HEK293 (cell line): Measurements from ENCODE around the gene RNF44.

ENCODE experiments used
- BCL11B ChIP-seq: fragments of 450-650 bp; formaldehyde crosslinking; IDR thresholded peaks from 2 replicates; pipeline ENCODE4 v1.5.1; 2016; ENCODE audit warnings: low read depth, missing biosample characterization, missing genetic modification characterization
- EGR2 ChIP-seq: fragments of 450-650 bp; formaldehyde crosslinking; IDR thresholded peaks from 2 replicates; pipeline ENCODE4 v1.5.1; 2016; ENCODE audit warnings: low read depth, missing biosample characterization, missing genetic modification characterization
- OSR2 ChIP-seq: fragments of 450-650 bp; formaldehyde crosslinking; IDR thresholded peaks from 2 replicates; pipeline ENCODE4 v1.5.1; 2016; ENCODE audit warnings: missing biosample characterization, missing genetic modification characterization
- SETDB1 ChIP-seq: IDR thresholded peaks from one replicate; pipeline ENCODE4 v1.6.1; 2017; ENCODE audit warnings: mild to moderate bottlenecking, low read length, moderate library complexity, mixed read lengths; ENCODE audit not compliant: insufficient read length
- YY2 ChIP-seq: fragments of 450-650 bp; formaldehyde crosslinking; IDR thresholded peaks from 2 replicates; pipeline ENCODE4 v1.5.1; 2016; ENCODE audit warnings: missing biosample characterization, missing genetic modification characterization
- ZFP69B ChIP-seq: fragments of 450-650 bp; formaldehyde crosslinking; IDR thresholded peaks from 2 replicates; pipeline ENCODE4 v1.5.1; 2016; ENCODE audit warnings: missing biosample characterization, missing genetic modification characterization
- ZNF23 ChIP-seq: fragments of 450-650 bp; formaldehyde crosslinking; IDR thresholded peaks from 2 replicates; pipeline ENCODE4 v1.5.1; 2016; ENCODE audit warnings: missing biosample characterization, missing genetic modification characterization, borderline replicate concordance
- ZNF266 ChIP-seq: fragments of 450-650 bp; formaldehyde crosslinking; IDR thresholded peaks from 2 replicates; pipeline ENCODE4 v1.5.1; 2016; ENCODE audit warnings: missing biosample characterization, missing genetic modification characterization, low read depth
- ZNF548 ChIP-seq: fragments of 450-650 bp; formaldehyde crosslinking; IDR thresholded peaks from 2 replicates; pipeline ENCODE4 v1.5.1; 2016; ENCODE audit warnings: missing biosample characterization, missing genetic modification characterization
- ZNF596 ChIP-seq: fragments of 450-650 bp; IDR thresholded peaks from 2 replicates; pipeline ENCODE4 v1.5.0; 2018; ENCODE audit warnings: missing biosample characterization, mild to moderate bottlenecking, missing genetic modification characterization, moderate library complexity
- ZNF837 ChIP-seq: fragments of 450-650 bp; formaldehyde crosslinking; IDR thresholded peaks from 2 replicates; pipeline ENCODE4 v1.5.1; 2016; ENCODE audit warnings: missing biosample characterization, missing genetic modification characterization
- TF ChIP-seq, protein P1 (sequence below): fragments of 450-650 bp; formaldehyde crosslinking; IDR thresholded peaks from 2 replicates; pipeline ENCODE4 v1.5.1; 2016; ENCODE audit warnings: missing biosample characterization, missing genetic modification characterization
- TF ChIP-seq, protein P2 (sequence below): fragments of 450-650 bp; formaldehyde crosslinking; IDR thresholded peaks from 2 replicates; pipeline ENCODE4 v1.5.1; 2016; ENCODE audit warnings: missing biosample characterization, missing genetic modification characterization
- TF ChIP-seq, protein P3 (sequence below): fragments of 450-650 bp; formaldehyde crosslinking; IDR thresholded peaks from 2 replicates; pipeline ENCODE4 v1.5.1; 2016; ENCODE audit warnings: missing biosample characterization, missing genetic modification characterization
- TF ChIP-seq, protein P4 (sequence below): fragments of 450-650 bp; formaldehyde crosslinking; conservative IDR thresholded peaks from 2 replicates; pipeline ENCODE4 v1.5.1; 2016; ENCODE audit warnings: low read depth, missing biosample characterization, missing genetic modification characterization
- TF ChIP-seq, protein P5 (sequence below): fragments of 450-650 bp; formaldehyde crosslinking; IDR thresholded peaks from 2 replicates; pipeline ENCODE4 v1.5.1; 2016; ENCODE audit warnings: missing biosample characterization, missing genetic modification characterization

Gene RNF44

DNA sequence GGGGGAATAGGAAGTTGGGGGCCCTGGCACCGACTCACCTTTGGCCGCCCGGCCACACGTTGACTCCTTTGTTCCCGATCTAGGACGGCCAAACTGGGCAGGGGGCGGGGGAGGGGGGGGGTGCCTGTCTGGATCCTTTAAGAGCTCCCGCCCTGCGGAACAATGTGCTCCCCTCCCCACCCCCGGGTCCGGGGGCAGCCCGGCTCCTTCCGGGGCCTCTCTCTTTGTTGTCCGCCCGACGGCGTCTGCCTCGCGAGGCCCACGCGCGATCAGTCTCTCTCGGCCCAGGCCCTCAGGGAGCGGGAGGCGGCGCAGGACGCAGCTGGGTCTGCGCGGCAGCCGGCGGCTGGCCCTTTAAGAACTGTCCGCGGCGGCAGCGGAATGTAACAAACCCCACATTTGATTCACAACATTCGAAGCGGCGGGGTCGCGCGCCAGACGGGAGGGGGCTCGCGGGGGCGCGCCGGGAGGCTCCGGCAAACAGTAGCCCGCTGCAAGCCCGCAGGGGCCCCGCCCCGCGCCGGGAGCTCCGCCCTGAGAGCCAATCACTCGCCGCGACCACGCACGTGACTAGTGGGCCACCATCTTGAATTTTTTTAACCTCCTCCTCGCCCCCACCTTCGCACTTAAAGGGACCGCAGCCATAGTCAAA is at the start of gene RNF44 (continued):
- TF ChIP-seq, protein P1, sequence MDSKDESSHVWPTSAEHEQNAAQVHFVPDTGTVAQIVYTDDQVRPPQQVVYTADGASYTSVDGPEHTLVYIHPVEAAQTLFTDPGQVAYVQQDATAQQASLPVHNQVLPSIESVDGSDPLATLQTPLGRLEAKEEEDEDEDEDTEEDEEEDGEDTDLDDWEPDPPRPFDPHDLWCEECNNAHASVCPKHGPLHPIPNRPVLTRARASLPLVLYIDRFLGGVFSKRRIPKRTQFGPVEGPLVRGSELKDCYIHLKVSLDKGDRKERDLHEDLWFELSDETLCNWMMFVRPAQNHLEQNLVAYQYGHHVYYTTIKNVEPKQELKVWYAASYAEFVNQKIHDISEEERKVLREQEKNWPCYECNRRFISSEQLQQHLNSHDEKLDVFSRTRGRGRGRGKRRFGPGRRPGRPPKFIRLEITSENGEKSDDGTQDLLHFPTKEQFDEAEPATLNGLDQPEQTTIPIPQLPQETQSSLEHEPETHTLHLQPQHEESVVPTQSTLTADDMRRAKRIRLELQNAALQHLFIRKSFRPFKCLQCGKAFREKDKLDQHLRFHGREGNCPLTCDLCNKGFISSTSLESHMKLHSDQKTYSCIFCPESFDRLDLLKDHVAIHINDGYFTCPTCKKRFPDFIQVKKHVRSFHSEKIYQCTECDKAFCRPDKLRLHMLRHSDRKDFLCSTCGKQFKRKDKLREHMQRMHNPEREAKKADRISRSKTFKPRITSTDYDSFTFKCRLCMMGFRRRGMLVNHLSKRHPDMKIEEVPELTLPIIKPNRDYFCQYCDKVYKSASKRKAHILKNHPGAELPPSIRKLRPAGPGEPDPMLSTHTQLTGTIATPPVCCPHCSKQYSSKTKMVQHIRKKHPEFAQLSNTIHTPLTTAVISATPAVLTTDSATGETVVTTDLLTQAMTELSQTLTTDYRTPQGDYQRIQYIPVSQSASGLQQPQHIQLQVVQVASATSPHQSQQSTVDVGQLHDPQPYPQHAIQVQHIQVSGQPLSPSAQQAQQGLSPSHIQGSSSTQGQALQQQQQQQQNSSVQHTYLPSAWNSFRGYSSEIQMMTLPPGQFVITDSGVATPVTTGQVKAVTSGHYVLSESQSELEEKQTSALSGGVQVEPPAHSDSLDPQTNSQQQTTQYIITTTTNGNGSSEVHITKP (tag by site-specific recombination): no peak
- TF ChIP-seq, protein P2, sequence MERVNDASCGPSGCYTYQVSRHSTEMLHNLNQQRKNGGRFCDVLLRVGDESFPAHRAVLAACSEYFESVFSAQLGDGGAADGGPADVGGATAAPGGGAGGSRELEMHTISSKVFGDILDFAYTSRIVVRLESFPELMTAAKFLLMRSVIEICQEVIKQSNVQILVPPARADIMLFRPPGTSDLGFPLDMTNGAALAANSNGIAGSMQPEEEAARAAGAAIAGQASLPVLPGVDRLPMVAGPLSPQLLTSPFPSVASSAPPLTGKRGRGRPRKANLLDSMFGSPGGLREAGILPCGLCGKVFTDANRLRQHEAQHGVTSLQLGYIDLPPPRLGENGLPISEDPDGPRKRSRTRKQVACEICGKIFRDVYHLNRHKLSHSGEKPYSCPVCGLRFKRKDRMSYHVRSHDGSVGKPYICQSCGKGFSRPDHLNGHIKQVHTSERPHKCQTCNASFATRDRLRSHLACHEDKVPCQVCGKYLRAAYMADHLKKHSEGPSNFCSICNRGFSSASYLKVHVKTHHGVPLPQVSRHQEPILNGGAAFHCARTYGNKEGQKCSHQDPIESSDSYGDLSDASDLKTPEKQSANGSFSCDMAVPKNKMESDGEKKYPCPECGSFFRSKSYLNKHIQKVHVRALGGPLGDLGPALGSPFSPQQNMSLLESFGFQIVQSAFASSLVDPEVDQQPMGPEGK (tag by site-specific recombination): peak; percentile 27; the same call in 1 of the 2 replicates
- TF ChIP-seq, protein P3, sequence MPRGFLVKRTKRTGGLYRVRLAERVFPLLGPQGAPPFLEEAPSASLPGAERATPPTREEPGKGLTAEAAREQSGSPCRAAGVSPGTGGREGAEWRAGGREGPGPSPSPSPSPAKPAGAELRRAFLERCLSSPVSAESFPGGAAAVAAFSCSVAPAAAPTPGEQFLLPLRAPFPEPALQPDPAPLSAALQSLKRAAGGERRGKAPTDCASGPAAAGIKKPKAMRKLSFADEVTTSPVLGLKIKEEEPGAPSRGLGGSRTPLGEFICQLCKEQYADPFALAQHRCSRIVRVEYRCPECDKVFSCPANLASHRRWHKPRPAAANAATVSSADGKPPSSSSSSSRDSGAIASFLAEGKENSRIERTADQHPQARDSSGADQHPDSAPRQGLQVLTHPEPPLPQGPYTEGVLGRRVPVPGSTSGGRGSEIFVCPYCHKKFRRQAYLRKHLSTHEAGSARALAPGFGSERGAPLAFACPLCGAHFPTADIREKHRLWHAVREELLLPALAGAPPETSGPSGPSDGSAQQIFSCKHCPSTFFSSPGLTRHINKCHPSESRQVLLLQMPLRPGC (tag by site-specific recombination): peak; percentile 66; the same call in 1 of the 2 replicates
- TF ChIP-seq, protein P4, sequence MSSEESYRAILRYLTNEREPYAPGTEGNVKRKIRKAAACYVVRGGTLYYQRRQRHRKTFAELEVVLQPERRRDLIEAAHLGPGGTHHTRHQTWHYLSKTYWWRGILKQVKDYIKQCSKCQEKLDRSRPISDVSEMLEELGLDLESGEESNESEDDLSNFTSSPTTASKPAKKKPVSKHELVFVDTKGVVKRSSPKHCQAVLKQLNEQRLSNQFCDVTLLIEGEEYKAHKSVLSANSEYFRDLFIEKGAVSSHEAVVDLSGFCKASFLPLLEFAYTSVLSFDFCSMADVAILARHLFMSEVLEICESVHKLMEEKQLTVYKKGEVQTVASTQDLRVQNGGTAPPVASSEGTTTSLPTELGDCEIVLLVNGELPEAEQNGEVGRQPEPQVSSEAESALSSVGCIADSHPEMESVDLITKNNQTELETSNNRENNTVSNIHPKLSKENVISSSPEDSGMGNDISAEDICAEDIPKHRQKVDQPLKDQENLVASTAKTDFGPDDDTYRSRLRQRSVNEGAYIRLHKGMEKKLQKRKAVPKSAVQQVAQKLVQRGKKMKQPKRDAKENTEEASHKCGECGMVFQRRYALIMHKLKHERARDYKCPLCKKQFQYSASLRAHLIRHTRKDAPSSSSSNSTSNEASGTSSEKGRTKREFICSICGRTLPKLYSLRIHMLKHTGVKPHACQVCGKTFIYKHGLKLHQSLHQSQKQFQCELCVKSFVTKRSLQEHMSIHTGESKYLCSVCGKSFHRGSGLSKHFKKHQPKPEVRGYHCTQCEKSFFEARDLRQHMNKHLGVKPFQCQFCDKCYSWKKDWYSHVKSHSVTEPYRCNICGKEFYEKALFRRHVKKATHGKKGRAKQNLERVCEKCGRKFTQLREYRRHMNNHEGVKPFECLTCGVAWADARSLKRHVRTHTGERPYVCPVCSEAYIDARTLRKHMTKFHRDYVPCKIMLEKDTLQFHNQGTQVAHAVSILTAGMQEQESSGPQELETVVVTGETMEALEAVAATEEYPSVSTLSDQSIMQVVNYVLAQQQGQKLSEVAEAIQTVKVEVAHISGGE (tag by site-specific recombination): peak; percentile 94
- no peak for TF ChIP-seq ZNF23
- TF ChIP-seq ZNF548: no peak
- TF ChIP-seq SETDB1: no peak
- no peak for TF ChIP-seq ZNF266 (tag by site-specific recombination)
- peak; percentile 84 for TF ChIP-seq OSR2
- TF ChIP-seq YY2: peak; percentile 33; the same call in 1 of the 2 replicates
- TF ChIP-seq, protein P5, sequence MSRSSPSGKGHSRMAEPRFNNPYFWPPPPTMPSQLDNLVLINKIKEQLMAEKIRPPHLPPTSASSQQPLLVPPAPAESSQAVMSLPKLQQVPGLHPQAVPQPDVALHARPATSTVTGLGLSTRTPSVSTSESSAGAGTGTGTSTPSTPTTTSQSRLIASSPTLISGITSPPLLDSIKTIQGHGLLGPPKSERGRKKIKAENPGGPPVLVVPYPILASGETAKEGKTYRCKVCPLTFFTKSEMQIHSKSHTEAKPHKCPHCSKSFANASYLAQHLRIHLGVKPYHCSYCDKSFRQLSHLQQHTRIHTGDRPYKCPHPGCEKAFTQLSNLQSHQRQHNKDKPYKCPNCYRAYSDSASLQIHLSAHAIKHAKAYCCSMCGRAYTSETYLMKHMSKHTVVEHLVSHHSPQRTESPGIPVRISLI (tag by site-specific recombination): peak; percentile 99
- 0 out of 2 replicates have a peak, but pooled peaks have one; percentile 24 for TF ChIP-seq ZNF596 (tag by site-specific recombination)
- no peak for TF ChIP-seq BCL11B (tag by site-specific recombination)
- TF ChIP-seq ZNF837 (tag by site-specific recombination): no peak
- TF ChIP-seq EGR2: peak; percentile 81
- no peak for TF ChIP-seq ZFP69B
